ENCODE measurements around the gene ZBED3. TPM values are rescaled to one million over a fixed set of nuclear protein-coding genes. Genes with fewer than 3 reads are reported as not detected.

Gene ZBED3
- total RNA-seq, 1 donor from 2014 or later = 15.4 TPM

GRCh38 chr5:77024490-77024889 lies 62.6 kb downstream of the ZBED3 start:
- H3K36me3 Mint-ChIP-seq = no peaks in the 10 kb centered on the region
- peaks cover 4% of the 10 kb centered on the region for H3K4me1 Mint-ChIP-seq (ENCODE audit: unreplicated experiment)
- no peak overlapping the region for H3K27ac Mint-ChIP-seq
- H3K4me3 Mint-ChIP-seq = no peak overlapping the region
- no peak for DNase-seq (ENCODE audit: extremely low spot score, unreplicated experiment)
- no peak for TF ChIP-seq CTCF (conservative IDR thresholded peaks at IDR 0.05)
- H3K9me3 Mint-ChIP-seq = peaks cover 12% of the 10 kb centered on the region
- peaks cover 8% of the 10 kb centered on the region for H3K27me3 Mint-ChIP-seq

DNA sequence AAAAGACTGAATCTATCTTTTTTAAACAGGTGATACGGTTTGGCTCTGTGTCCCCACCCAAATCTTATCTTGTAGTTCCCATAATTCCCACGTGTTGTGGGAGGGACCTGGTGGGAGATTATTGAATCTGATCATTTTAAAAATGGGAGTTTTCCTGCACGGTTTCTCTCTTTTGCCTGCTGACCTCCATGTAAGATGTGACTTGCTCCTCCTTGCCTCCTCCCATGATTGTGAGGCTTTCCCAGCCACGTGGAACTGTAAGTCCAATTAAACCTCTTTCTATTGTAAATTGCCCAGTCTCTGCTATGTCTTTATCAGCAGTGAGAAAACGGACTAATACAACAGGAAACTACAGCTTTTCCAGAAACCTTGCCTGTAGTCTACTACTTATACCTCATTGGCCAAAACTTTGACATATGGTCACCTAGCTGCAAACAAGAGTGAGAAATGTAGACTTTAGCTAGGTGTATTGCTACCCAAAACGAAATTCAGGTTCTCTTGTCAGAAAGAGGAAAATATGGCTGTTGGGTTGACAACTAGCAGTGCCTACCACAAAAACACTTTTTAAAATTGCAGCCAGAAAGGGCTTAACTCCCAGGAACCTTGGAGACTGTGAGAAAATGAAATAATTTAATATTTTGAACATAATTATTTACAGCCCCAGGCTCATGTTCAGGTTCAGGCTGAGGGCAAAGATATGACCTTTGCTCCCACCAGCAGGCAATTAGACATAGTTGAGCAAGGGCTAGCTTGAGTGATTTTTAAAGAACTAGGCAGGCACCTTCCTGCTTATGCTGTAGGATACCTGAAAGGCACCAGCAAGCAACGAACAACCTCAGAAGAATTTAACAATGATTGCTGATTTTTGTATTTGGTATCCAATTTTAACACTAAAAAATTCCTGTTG lies 64.3 kb downstream of the ZBED3 start:
- H3K27me3 Mint-ChIP-seq = peaks cover 14% of the 10 kb centered on the region
- TF ChIP-seq CTCF (conservative IDR thresholded peaks at IDR 0.05) = no peak

More for the DNA sequence above, 64.3 kb downstream of the ZBED3 start:
- Mint-ChIP-seq H3K4me1 (ENCODE audit: unreplicated experiment) (peaks cover 4% of the 10 kb centered on the region), H3K36me3 (no peaks in the 10 kb centered on the region), H3K27ac (no peak overlapping the region), H3K4me3 (no peak overlapping the region), H3K9me3 (peaks cover 5% of the 10 kb centered on the region)
- DNase-seq (ENCODE audit: extremely low spot score, unreplicated experiment) = no peak

Other genes with a start within 250 kb of the ZBED3 start
- 0.56 and 0.67 TPM in 2 replicates for gene S100Z, start 237.3 kb downstream of the ZBED3 start, total RNA-seq (ENCODE audit: low replicate concordance)
- gene CRHBP, start 134.2 kb downstream of the ZBED3 start, total RNA-seq (ENCODE audit: low replicate concordance) = 0.14 and 0.87 TPM in 2 replicates
- 25.1 and 25.4 TPM in 2 replicates for gene AGGF1, start 56.9 kb downstream of the ZBED3 start, total RNA-seq (ENCODE audit: low replicate concordance)
- gene PDE8B, start 123.4 kb upstream of the ZBED3 start, total RNA-seq (ENCODE audit: low replicate concordance) = 16.7 and 69.8 TPM in 2 replicates

Measured in type B pancreatic cell (in vitro differentiated cells).